Measurements from ENCODE around the gene LAG3. TPM values are rescaled to one million over a fixed set of nuclear protein-coding genes. Genes with fewer than 3 reads are reported as not detected.
"Not testable (repeated sequence)": the region's sequence is repeated elsewhere in the genome, so short reads cannot be mapped to it uniquely, and the experiment has no call there.

The LAG3 gene
- total RNA-seq, 1 donor from 2014 or later, result 1.5 TPM

- intact Hi-C loops (cut with DNase I), result no loop called here
Measured at GRCh38 chr12:6742834-6743233, 29.5 kb upstream of the LAG3 start.

GRCh38 chr12:6743300-6743699 lies 29.0 kb upstream of the LAG3 start:
- H3K27me3 ChIP-seq; ATAC-seq; H3K9me3 ChIP-seq; H3K4me3 ChIP-seq; DNase-seq; H3K4me1 ChIP-seq; H3K27ac ChIP-seq; intact Hi-C loops (cut with DNase I): not testable (repeated sequence)
- peaks cover 19% of the 10 kb centered on the region for H3K36me3 ChIP-seq

More at GRCh38 chr12:6742834-6743233, 29.5 kb upstream of the LAG3 start:
- no peaks in the 10 kb centered on the region for H3K9me3 ChIP-seq
- no peak overlapping the region for H3K4me3 ChIP-seq
- H3K27ac ChIP-seq, result no peak overlapping the region
- TF ChIP-seq CTCF (IDR thresholded peaks at IDR 0.05), result no peak
- DNase-seq (no peak), ATAC-seq (no peak)
- peaks cover 15% of the 10 kb centered on the region for H3K36me3 ChIP-seq
- H3K4me1 ChIP-seq, result peaks cover 4% of the 10 kb centered on the region
- no peaks in the 10 kb centered on the region for H3K27me3 ChIP-seq

- TF ChIP-seq CTCF (IDR thresholded peaks at IDR 0.05), result no peak
- intact Hi-C loops (cut with DNase I), result no loop called here
- Histone ChIP-seq H3K36me3 (peaks cover 46% of the 10 kb centered on the region), H3K4me3 (no peak overlapping the region), H3K9me3 (no peaks in the 10 kb centered on the region), H3K27ac (peak overlapping the region; percentile 51), H3K4me1 (peaks cover 4% of the 10 kb centered on the region), H3K27me3 (no peaks in the 10 kb centered on the region)
- ATAC-seq (peak; percentile 83), DNase-seq (no peak)
Measured at GRCh38 chr12:6745741-6746525, 26.4 kb upstream of the LAG3 start.

GRCh38 chr12:6747216-6747615 lies 25.1 kb upstream of the LAG3 start:
- ATAC-seq, result no peak
- H3K27ac ChIP-seq, result no peak overlapping the region
- no peaks in the 10 kb centered on the region for H3K9me3 ChIP-seq
- H3K27me3 ChIP-seq, result no peaks in the 10 kb centered on the region
- intact Hi-C loops (cut with DNase I), result no loop called here
- DNase-seq, result no peak
- peaks cover 10% of the 10 kb centered on the region for H3K4me1 ChIP-seq
- TF ChIP-seq CTCF (IDR thresholded peaks at IDR 0.05), result no peak
- no peak overlapping the region for H3K4me3 ChIP-seq
- peaks cover 56% of the 10 kb centered on the region for H3K36me3 ChIP-seq

GRCh38 chr12:6748761-6749160 lies 23.6 kb upstream of the LAG3 start:
- Histone ChIP-seq H3K4me1 (peaks cover 13% of the 10 kb centered on the region), H3K9me3 (no peaks in the 10 kb centered on the region), H3K4me3 (no peak overlapping the region), H3K27me3 (no peaks in the 10 kb centered on the region), H3K27ac (no peak overlapping the region), H3K36me3 (peaks cover 56% of the 10 kb centered on the region)
- no peak for TF ChIP-seq CTCF (IDR thresholded peaks at IDR 0.05)
- DNase-seq (no peak), ATAC-seq (no peak)
- intact Hi-C loops (cut with DNase I), result no loop called here

- Histone ChIP-seq H3K4me1 (peaks cover 16% of the 10 kb centered on the region), H3K27me3 (no peaks in the 10 kb centered on the region), H3K4me3 (no peak overlapping the region), H3K36me3 (peaks cover 56% of the 10 kb centered on the region), H3K27ac (no peak overlapping the region), H3K9me3 (no peaks in the 10 kb centered on the region)
- DNase-seq, result no peak
- ATAC-seq, result no peak
- no peak for TF ChIP-seq CTCF (IDR thresholded peaks at IDR 0.05)
- intact Hi-C loops (cut with DNase I), result no loop called here
Measured at GRCh38 chr12:6750506-6750905, 21.8 kb upstream of the LAG3 start.
